Psoas muscle (tissue), 8 donors: Measurements from ENCODE around the gene WDR17. TPM values are rescaled to one million over a fixed set of nuclear protein-coding genes. Genes with fewer than 3 reads are reported as not detected.

Experiments
- ATAC-seq, 4 donors: fragments of 200-7000 bp; cut with Tn5 transposase; one replicate each; pipeline ENCODE4 v1.9.1; 2020; ENCODE audit warnings: moderate library complexity in 3 of 4, mild to moderate bottlenecking in 2 of 4
- DNase-seq, 2 donors: peaks; one replicate each; pipeline ENCODE4 v3.0.0-alpha.2; 2020
- H3K27ac ChIP-seq: fragments of 200-600 bp; one replicate; pipeline ENCODE4 v1.8.0; 2022
- H3K27me3 ChIP-seq, 3 donors: fragments of 200-600 bp in 1 of 3; one replicate each; pipeline versions ENCODE4 v1.6.1 to v1.8.0; 2013 to 2022; ENCODE audit warnings: low read length in 2 of 3, mild to moderate bottlenecking in 2 of 3, moderate library complexity in 1 of 3; ENCODE audit not compliant: insufficient read depth in 3 of 3
- H3K36me3 ChIP-seq, 2 donors: fragments of 200-600 bp in 1 of 2; one replicate each; pipeline versions ENCODE4 v1.6.1 to v1.8.0; 2013 to 2022; ENCODE audit warnings: low read depth in 1 of 2, mild to moderate bottlenecking in 1 of 2, moderate library complexity in 1 of 2; ENCODE audit not compliant: insufficient read depth in 1 of 2
- H3K4me1 ChIP-seq: fragments of 200-600 bp; one replicate; pipeline ENCODE4 v1.8.0; 2022
- H3K4me3 ChIP-seq: fragments of 200-600 bp; one replicate; pipeline ENCODE4 v1.8.0; 2022; ENCODE audit warnings: mild to moderate bottlenecking
- H3K9me3 ChIP-seq: fragments of 200-600 bp; one replicate; pipeline ENCODE4 v1.8.0; 2022
- WGBS, 3 donors: extraction: QIAGEN DNeasy Blood & Tissue Kit; methylation state at CpG; one replicate each; pipeline versions ENCODE4 v1.1.6 to v1.1.7; 2013; 5-methylcytosine and 5-hydroxymethylcytosine counted together
- intact Hi-C, 2 donors: fragments of 100-400 bp; cut with DNase I; formaldehyde crosslinking; loops; one replicate each; pipeline versions ENCODE4 v1.11.0 to v1.14.2; 2022
- polyA plus RNA-seq, 3 donors: library from polyadenylated mRNA; stranded (reverse); fragments of 200-250 nt; gene quantifications; one replicate each; pipeline ENCODE4 v1.2.3, GENCODE V29; 2013
- total RNA-seq, 4 donors: library from RNA; stranded (reverse); fragmentation: NEBNext Ultra II Directional in 2 of 4; extraction: Animal tissue kit (Norgen Biotek cat#: 25700) in 2 of 4; gene quantifications; one replicate each; pipeline versions ENCODE4 v1.2.1 to v1.2.4, GENCODE V29; 2021 to 2023
- TF ChIP-seq, protein P1 (sequence below): fragments of 200-600 bp; IDR thresholded peaks from one replicate; pipeline ENCODE4 v1.8.0; 2022; ENCODE audit warnings: antibody characterized with exemption
- donor health status: healthy with polysubstance abuse.
- donor health status: DM: no; HTN: no; CAD: no; lungs with moderate emphysema.
- donor health status: Bipolar disorder and iron deficiency.
- donor health status: healthy.
- donor health status: DM: yes; HTN: yes; CAD: no.
- donor health status: DM: no; HTN: no; CAD: no.
- donor health status: DM: no; HTN: no; CAD: no.
- donor health status: DM: yes; HTN: yes; CAD: no.

WDR17 gene
- total and polyA plus RNA-seq, 7 donors: 0.08 to 0.75 (median 0.46) TPM

GRCh38 chr4:176038789-176039188, 26.9 kb upstream of the WDR17 start:
- H3K9me3 ChIP-seq: no peaks in the 10 kb centered on the region
- ATAC-seq: no peak
- intact Hi-C loops: no loop called here
- no peaks in the 10 kb centered on the region for H3K4me1 ChIP-seq
- H3K36me3 ChIP-seq: no peaks in the 10 kb centered on the region
- H3K27ac ChIP-seq: no peak overlapping the region
- no peaks in the 10 kb centered on the region for H3K27me3 ChIP-seq
- no peak overlapping the region for H3K4me3 ChIP-seq
- DNase-seq: no peak
- TF ChIP-seq, protein P1, sequence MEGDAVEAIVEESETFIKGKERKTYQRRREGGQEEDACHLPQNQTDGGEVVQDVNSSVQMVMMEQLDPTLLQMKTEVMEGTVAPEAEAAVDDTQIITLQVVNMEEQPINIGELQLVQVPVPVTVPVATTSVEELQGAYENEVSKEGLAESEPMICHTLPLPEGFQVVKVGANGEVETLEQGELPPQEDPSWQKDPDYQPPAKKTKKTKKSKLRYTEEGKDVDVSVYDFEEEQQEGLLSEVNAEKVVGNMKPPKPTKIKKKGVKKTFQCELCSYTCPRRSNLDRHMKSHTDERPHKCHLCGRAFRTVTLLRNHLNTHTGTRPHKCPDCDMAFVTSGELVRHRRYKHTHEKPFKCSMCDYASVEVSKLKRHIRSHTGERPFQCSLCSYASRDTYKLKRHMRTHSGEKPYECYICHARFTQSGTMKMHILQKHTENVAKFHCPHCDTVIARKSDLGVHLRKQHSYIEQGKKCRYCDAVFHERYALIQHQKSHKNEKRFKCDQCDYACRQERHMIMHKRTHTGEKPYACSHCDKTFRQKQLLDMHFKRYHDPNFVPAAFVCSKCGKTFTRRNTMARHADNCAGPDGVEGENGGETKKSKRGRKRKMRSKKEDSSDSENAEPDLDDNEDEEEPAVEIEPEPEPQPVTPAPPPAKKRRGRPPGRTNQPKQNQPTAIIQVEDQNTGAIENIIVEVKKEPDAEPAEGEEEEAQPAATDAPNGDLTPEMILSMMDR: no peak
- 82 to 87% (median 87%) methylated on average over 5 of the region's 5 CpGs for WGBS, 3 donors

DNA sequence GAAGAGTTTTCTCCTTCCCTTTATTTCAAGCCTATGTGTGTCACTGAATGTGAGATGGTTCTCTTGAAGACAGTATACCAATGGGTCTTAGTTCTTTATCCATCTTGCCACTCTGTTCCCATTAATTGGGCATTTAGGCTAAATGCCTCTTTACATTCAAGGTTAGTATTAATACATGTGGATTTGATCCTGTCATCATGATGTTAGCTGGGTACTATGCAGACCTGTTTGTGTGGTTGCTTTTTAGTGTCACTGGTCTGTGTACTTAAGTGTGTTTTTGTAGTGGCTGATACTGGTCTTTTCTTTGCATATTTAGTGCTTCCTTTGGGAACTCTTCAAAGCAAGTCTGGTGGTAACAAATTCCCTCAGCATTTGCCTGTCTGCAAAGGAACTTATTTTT, 23.4 kb upstream of the WDR17 start:
- TF ChIP-seq, protein P1: no peak
- Histone ChIP-seq H3K4me3 (no peak overlapping the region), H3K27me3 (no peaks in the 10 kb centered on the region), H3K36me3 (no peaks in the 10 kb centered on the region), H3K4me1 (no peaks in the 10 kb centered on the region), H3K27ac (no peak overlapping the region), H3K9me3 (no peaks in the 10 kb centered on the region)
- ATAC-seq: no peak
- intact Hi-C loops: no loop called here
- no peak for DNase-seq

- DNase-seq (peak in 1 of 2 donors; percentile 9), ATAC-seq (no peak)
- TF ChIP-seq, protein P1: no peak
- H3K27ac ChIP-seq: no peak overlapping the region
- H3K36me3 ChIP-seq: no peaks in the 10 kb centered on the region
- WGBS, 3 donors: 42 to 54% (median 43%) methylated on average over 9 of the region's 9 CpGs
- H3K4me3 ChIP-seq: no peak overlapping the region
- H3K27me3 ChIP-seq: no peaks in the 10 kb centered on the region
- no peaks in the 10 kb centered on the region for H3K4me1 ChIP-seq
- intact Hi-C loops: no loop called here
- H3K9me3 ChIP-seq: no peaks in the 10 kb centered on the region
These were observed 21.6 kb upstream of the WDR17 start for GRCh38 chr4:176043838-176044588.

- Histone ChIP-seq H3K27ac (no peak overlapping the region), H3K27me3 (no peaks in the 10 kb centered on the region), H3K36me3 (no peaks in the 10 kb centered on the region), H3K9me3 (no peaks in the 10 kb centered on the region), H3K4me3 (no peak overlapping the region), H3K4me1 (no peaks in the 10 kb centered on the region)
- intact Hi-C loops: no loop called here
- 16 to 33% (median 32%) methylated on average over 4 of the region's 4 CpGs for WGBS, 3 donors
- DNase-seq: no peak
- no peak for ATAC-seq
- TF ChIP-seq, protein P1: no peak
These were observed 21.1 kb upstream of the WDR17 start for GRCh38 chr4:176044589-176044951.

DNA sequence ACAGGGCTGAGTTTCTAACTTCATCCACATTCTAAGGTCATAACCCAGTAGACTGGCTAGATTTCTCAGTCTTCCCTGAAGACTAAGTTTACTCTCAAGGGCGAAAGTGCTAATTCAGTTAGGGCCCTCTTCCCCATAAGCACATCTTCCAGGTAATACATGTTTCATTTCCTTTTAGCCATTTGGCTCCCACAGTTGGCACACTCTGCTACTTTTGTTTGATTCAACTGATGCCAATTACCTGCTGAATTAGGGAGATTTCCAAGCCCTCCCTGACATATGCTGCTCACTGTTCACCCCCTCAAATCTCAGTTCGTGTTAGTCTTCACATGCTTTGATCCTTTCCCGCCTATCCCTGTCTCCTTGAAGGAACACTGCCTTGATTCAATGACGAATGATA, 17.0 kb upstream of the WDR17 start:
- Histone ChIP-seq H3K27me3 (peaks cover 0 to under 1% (median 0%) of the 10 kb centered on the region in 3 donors), H3K4me1 (no peaks in the 10 kb centered on the region), H3K27ac (no peak overlapping the region), H3K4me3 (no peak overlapping the region), H3K9me3 (no peaks in the 10 kb centered on the region), H3K36me3 (no peaks in the 10 kb centered on the region)
- no peak for ATAC-seq
- DNase-seq: no peak
- intact Hi-C loops: no loop called here
- TF ChIP-seq, protein P1: no peak
- WGBS, 3 donors: 78 to 83% (median 82%) methylated on average over 4 of the region's 4 CpGs
